LNCAP (cell line): ENCODE results near the gene AMFR.

Experiments
- CTCF ChIP-seq: fragments of 450-650 bp; IDR thresholded peaks from 2 replicates; pipeline ENCODE4 v1.5.1; 2017; ENCODE audit warnings: mild to moderate bottlenecking

AMFR gene

GRCh38 chr16:56327071-56327928, 98.0 kb downstream of the AMFR start:
- no peak for TF ChIP-seq CTCF

DNA sequence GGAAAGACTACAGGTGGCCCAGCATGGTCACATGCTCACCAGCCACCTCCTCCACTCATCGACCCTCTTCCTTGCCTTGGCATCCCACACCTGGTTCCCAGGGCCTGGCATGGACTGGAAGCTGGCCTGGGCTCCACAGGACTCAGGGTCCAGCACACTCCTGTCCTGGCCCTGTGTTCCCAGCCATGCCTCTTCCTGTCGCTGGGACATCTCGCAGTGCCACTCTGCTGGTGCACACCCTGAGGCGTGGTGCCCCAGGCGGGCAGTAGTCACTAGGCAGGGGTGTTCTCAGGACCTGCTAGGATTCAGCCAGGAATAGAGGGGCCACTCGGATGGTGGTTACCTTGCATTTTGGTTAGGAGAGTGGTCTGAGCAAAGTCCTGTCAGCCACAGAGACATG, 99.4 kb downstream of the AMFR start:
- TF ChIP-seq CTCF = no peak

GRCh38 chr16:56324406-56324805, 100.9 kb downstream of the AMFR start:
- TF ChIP-seq CTCF = no peak

GRCh38 chr16:56321571-56321970, 103.8 kb downstream of the AMFR start:
- no peak for TF ChIP-seq CTCF

DNA sequence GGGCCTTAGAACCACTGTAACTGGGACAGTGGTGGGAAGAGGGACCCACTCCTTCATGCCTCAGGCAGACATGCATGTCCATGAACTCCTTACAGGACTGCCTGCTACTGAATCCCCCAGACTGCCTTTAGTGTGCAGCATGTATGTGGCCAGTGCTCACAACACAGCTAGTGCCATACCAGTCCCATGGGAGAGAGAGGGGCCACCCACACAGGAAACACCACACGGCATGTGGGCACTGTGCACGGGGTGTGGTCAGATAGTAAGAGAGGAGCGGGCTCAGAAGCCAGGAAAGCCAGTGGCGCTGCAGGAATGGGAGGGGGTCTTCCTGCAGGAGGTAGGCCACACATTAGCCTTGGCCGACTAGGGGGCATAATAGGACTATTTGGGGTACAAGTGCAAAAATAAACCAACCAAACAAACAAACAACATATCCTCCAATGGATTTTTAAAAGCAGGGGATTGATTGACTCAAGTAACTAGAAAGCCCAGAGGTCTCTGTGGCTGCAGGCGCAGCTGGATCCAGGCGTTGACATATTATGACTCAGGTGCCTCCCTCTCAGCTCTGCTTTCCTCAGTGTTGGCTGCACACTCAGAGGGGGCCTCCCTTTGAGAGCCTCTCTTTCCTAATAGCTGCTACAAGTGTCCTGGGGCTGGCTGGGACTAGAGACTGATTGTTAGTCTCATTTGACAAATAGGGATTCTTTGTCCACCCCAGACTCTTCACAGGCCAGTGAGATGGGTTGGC, 104.4 kb downstream of the AMFR start:
- TF ChIP-seq CTCF = no peak

DNA sequence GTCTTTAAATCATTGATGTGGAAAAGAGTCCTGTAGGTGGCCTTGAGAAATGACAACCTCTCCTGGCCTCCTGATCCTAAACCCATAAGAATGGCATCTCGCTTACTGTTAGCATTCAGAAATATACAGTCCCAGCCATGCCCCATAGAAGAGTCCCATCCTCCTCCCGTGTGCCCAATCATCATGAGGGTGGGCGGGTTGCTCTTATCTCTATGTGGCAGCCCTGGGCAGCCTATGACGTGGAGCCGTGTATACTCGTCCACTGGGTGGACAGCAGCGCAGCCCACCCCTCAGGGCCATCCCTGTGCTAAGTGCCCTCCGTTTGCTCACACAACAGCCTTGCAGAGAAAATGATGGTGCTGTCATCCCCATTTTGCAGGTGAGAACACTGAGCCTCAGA, 105.3 kb downstream of the AMFR start:
- TF ChIP-seq CTCF = no peak

GRCh38 chr16:56319376-56319775, 106.0 kb downstream of the AMFR start:
- TF ChIP-seq CTCF = no peak
